ENCODE measurements around the gene FBXL17.

DNA sequence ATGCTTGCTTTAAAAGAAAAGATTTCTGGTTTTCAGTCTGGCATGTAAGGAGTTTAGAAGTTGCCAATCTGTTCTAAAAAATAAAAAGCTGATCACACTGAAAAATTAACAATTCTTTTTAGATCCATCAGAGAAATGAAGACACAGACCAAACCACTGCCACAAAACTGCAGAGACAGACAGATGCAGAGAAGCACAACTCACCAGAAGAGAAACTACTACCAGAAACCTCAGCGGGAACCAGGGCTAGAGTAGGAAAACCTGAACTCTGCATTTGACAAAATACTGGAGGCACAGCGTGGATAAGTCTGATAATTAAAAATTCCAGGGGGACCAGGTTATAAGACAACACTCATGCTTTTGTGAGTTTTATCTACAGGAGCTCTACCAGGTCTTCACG is 28.8 kb downstream of the FBXL17 start:
- TF ChIP-seq EZH2phosphoT487 (IDR thresholded peaks at IDR 0.05; ENCODE audit: insufficient read depth, low read depth) (no peak), EZH2 (IDR thresholded peaks at IDR 0.05; ENCODE audit: insufficient read depth, poor library complexity, severe bottlenecking) (no peak)

All from GM23248 (cell line).